HG03139 (cell line): Measurements from ENCODE around the gene SLX4IP.

ENCODE experiments used
- ATAC-seq: cut with Tn5 transposase; IDR thresholded peaks from one replicate; pipeline ENCODE4 v1.9.1; 2021; ENCODE audit not compliant: unreplicated experiment

SLX4IP gene

DNA sequence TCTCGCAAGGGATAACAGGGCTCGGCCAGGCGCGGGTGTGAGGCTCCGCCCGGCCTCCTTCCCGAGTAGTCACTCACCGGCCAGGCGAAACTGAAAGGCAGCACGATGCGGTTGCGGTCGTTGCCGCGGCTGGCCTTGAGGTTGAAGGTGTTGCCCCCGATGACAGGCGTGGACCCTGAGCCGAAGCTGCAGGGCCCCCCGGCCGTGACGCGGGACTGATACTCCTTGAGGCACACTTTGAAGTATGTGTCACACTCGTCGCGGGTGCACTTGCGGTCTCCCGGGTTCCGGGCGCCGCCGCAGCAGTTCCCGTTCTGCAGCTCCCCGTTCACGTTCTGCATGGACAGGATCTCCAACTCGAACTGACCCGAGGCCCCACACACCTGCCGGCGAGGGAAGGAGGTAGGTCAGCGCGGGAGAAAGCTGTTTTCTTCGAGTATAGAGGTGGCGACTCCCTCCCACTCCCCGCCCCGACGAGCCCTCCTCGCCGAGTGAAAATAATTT, 237.6 kb downstream of the SLX4IP start:
- ATAC-seq = no peak

DNA sequence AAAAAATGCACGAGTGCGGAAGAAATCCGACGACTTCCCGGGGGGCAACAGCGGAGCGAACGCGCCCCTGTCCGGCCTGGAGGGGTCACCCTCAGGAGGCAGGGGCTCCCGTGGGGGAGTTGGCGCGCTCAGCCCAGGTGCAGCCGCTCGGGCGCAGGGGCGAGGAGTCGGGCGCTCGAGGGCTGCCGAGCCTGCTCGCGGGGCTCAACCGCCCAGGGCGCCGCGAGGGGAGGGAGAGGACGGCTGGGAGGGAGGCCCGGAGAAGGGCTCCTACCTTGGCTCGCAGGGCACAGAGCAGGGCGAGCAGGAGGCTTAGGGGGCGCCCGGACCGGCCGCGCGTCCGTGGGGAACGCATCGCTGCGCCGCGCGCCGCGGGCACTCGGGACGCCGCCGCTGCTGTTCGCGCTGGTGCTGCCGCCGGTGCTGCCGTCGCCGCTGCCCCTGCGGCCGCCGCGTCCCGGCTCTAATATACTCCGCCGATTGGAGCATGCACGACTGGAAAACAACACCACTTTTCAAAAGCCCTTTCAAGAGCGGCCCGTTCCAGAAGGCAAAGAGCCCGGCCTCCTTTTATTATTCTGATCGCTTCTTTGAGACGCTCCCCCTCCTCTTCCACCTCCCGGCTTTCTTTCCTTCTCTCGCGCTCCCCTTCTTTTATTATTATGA, 238.2 kb downstream of the SLX4IP start:
- no peak for ATAC-seq

DNA sequence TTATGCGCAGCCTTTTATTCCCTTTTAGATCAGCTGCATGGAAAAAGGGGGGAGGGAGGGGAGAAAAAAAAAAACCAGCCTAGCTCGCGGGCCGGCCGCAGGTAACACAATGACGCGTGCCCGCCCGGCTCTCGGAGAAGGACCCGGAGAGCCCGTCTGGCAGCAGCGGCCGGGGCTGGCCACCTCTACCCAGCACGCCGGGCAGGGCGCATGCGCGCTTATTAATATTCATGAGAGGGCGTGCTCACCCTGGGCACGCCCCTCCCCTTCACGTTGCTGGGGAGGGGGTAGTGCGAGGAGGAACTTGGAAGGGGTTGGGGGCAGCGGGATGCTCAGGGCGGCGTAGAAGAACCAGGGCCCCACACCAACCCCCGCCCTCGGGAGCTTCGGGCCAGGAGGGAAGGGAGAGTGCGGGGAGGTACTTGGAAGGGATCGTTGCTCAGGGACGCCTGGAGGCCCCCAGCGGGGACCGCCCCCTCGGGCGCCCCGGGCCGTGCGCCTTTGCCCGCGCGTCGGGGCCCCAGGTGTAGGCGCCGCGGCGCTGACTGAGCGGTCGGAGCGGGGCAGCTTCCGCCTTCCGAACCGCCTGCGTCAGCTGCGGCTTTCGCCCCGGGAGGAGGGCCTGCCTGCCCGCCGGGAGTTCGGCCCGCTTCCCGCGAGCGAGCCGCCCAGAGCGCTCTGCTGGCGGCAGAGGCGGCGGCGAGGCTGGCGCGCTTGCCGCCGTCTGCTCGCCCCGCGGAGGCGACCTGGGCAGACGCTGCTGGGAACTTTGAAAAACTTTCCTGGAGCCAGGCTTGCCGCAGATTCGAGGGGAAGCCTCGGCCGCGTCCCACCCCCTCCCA, 239.0 kb downstream of the SLX4IP start, which contains the start of gene JAG1:
TSS of gene JAG1 (minus strand) at position 158 of the 842 bp plus-strand sequence. CDS start 469 bp downstream, outside the sequence.
- peak; percentile 48 for ATAC-seq

DNA sequence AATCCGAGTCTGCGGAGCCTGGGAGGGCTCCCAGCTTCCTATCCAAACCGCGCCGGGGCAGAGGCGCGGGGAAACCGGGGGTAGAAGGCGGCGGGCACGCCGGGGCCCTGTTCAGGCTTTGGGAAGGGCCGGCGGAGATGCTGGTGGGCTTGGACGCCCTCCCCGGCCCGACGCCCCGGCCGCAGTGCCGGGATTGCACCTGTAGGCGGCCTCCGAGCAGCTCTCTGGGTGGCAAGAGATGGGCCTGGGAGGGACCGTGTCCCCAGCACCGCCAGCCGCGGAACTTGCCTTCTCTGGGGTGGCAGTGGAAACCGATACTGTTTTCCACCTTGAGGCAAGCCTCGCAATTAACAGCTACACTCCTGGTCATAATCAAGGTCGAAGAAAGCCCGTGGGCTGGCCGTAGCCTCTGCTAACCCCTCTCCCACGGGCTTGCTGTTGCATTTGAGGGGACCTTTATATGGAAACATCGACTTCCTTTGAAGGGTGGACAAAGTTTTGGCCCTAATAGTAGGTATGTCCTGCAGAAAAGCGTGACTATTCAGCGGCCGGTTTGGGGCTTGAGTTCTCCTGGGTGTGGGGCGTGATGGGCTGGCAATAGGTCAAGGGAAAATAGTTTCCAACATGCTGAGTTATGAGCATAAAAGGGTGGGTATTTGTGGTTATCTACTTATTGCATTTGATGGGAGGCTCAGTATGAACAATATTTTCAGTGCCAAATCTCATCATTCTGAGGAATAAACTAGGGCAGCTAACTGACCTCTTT, 239.8 kb downstream of the SLX4IP start:
- ATAC-seq = peak; percentile 41

DNA sequence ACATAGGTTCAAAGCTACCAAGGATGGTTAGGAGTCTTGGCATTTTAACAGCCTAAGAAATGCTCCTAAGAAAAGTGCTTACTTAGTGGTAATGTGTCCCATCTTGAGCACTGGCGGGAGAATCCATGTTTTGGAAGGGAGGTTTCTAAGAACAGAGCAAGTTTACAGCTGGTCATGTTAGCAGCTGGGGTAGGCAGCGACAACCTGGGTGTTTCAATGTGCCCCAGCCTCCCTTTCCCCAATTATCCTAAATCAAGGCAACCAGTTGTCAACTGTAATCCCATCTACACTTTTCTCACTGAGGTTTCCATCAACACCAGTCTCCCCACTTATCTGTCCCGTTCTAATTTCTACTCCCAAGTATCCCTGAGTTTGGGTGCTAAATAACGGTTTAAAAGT, 240.3 kb downstream of the SLX4IP start:
- ATAC-seq = no peak

DNA sequence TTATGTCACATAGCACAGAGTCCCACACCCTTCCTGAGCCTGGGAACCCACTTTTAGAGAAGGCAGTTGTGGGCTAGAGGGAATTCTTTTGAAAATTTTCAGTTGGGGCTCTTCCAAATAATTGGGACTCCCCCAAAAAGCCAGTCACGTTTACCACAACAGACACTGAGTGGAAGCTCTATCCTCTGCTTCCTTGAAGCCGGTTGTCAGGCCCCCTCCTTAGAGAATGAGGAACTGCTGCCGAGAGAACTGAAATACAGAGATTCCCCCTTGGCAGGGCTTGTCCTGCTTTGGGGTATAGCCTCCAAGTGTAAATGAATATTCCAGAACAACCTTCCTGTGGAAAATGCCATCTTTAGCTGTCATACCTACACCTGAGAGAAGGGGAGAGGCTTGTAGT, 241.4 kb downstream of the SLX4IP start:
- no peak for ATAC-seq
